Astrocyte of the cerebellum (primary cell): ENCODE results near the gene SEC14L1.

Source experiments
- DNase-seq: peaks from one replicate; pipeline ENCODE4 v3.0.0-alpha.2; 2011; ENCODE audit warnings: low read depth
- H3K4me3 ChIP-seq: 2 replicates; pipeline ENCODE4 v1.5.1; 2011; ENCODE audit warnings: mild to moderate bottlenecking, low read depth, low read length, moderate library complexity
- in situ Hi-C: cut with HindIII; loops from 2 replicates; pipeline ENCODE4 v1.10.0; 2017; ENCODE audit warnings: low sequenced_read_pairs
- TF ChIP-seq, protein P1 (sequence below): IDR thresholded peaks from 2 replicates; pipeline ENCODE4 v1.5.1; 2012; ENCODE audit warnings: low read length, low read depth, moderate library complexity, mild to moderate bottlenecking; ENCODE audit errors: missing control alignments

Gene SEC14L1

DNA sequence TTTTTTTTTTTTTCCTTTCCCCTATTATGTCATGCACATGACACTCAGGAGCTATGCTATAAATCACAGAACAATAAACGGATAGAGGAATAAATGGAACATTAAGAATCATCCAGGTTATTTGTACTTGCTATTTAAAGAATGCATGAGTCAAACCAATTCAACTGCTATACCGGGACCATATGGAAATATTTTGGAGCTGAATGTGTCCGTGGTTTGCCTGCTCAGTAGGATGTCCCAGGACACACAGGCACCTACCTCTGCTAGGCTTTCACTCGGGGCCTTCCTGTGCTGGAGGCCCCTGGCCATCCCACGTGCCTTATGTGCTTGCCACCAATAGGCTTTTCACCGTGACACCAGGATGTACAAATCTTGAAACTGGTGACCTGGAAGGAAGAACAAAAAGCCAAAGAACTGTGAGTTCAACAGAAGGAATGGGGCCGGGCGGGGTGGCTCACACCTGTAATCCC, 15.3 kb upstream of the SEC14L1 start:
- TF ChIP-seq, protein P1, sequence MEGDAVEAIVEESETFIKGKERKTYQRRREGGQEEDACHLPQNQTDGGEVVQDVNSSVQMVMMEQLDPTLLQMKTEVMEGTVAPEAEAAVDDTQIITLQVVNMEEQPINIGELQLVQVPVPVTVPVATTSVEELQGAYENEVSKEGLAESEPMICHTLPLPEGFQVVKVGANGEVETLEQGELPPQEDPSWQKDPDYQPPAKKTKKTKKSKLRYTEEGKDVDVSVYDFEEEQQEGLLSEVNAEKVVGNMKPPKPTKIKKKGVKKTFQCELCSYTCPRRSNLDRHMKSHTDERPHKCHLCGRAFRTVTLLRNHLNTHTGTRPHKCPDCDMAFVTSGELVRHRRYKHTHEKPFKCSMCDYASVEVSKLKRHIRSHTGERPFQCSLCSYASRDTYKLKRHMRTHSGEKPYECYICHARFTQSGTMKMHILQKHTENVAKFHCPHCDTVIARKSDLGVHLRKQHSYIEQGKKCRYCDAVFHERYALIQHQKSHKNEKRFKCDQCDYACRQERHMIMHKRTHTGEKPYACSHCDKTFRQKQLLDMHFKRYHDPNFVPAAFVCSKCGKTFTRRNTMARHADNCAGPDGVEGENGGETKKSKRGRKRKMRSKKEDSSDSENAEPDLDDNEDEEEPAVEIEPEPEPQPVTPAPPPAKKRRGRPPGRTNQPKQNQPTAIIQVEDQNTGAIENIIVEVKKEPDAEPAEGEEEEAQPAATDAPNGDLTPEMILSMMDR = no peak
- peak; percentile 91 for DNase-seq
- in situ Hi-C loops = no loop called here

DNA sequence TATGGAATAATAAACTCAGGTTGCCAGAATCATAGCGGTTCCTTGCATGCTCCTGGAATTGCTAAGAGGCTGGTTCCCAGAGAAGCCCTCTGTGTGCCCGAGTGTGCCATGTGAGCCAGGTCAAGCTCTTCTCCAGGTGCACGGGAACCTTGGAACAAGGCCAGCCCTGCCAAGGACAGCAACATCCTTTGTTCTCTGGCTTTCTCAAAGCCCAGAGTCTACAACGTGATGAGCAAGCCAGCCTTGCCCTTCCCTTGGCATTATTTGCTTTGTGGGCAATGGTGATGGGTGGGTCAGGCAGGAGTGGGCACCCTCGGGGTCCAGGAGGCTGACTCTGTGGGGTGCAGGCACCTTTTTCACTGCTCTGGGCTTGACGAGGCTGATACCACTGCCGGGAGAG, 14.2 kb upstream of the SEC14L1 start:
- in situ Hi-C loops = no loop called here
- no peak for DNase-seq
- TF ChIP-seq, protein P1 = no peak
- H3K4me3 ChIP-seq = no peak overlapping the region

More for the DNA sequence above, 15.3 kb upstream of the SEC14L1 start:
- no peak overlapping the region for H3K4me3 ChIP-seq

DNA sequence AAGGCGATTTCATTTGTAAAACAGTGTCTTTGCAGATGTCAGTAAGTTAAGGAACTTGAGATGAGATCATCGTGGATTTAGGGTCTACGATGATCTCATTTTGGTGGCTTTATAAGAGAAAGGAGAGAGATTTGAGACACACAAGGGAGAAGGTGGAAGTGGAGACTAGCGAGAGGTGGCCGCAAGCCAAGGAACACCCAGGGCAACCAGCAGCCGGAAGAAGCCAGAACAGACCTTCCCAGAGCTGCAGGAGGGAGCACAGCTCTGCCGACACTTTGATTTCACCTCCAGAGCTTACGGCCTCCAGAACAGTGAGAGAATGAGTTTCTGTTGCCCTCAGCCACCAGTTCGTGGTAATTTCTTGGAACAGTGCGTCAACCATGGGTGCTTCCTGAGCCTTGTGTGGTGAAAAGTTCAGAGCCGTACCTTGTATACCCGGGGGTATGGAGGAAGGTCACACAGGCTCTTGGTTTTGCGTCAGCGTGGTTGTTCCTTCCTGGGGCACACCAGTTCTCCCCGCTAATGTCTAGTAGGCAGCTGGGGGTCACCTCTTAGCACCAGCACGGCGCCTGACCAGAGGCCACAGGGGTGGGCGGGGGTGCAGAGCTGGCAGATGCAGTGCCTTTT, 12.9 kb upstream of the SEC14L1 start:
- in situ Hi-C loops = no loop called here
- no peak overlapping the region for H3K4me3 ChIP-seq
- TF ChIP-seq, protein P1 = no peak
- no peak for DNase-seq

DNA sequence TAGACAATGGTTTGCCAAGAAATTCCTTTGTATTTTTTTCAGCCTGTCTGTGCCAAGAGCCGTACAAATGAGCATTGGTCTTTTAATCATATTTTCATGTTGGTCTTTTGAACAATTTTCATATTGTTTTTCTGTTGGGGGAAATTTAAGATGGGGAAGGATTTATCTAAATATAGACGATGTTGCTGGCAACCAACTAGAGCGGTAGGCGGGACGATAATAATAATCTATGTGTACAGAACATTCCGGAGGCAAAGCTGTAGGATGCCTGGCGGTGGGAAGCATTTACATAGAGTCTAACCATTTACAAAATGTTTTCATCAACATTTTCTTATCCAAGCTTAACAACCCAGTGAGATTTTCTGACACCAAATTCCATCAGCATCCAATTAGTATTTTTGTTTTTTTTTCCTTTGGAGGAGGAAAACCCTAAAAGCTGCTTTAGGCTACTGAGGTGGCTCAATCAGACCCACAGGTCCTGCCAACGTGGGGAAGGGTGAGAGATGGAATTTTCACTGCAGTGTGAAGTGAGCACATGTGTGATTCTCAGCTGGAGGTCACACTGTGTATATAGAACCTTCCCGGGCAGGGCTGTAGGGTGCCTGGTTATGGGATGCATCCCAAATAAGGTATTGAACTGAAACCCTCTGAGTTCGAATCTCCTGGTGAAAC, 11.7 kb upstream of the SEC14L1 start:
- no peak overlapping the region for H3K4me3 ChIP-seq
- in situ Hi-C loops = no loop called here
- DNase-seq = no peak
- TF ChIP-seq, protein P1 = no peak

DNA sequence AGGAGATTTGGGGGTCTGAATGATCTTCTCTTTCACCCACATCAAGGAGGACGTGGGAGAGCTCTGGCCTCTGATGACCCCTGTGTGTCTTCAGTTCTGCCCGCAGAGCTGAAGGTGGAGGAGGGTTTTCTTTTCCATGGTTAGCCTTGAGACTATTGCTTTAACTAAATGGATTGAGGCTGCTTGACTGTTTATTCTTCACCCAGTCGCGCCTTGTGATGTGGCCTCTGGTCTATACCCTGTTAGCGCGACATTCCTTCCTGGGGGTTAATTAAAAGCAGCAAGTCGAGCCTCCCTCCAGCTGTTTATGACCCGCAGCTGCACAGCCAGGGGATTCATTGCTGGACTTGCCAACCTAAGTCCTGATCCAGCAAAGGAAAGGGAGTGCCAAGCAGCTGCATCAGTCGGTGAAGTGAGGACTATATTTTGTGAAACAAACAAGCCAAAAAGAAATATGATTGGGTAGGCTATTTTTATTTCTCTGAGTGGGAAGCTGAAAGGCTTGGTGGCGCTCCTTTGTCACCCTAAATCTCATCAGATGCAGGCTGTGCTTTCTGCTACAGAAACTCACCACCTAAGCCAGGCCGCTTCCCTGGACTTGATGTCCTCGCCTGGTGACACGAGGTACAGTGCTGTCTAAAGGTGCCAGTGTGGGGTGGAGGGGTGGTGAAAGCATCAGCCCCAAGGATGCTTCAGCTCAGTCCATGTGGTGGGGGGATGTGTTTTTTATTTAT, 11.0 kb upstream of the SEC14L1 start:
- TF ChIP-seq, protein P1 = no peak
- in situ Hi-C loops = no loop called here
- H3K4me3 ChIP-seq = no peak overlapping the region
- no peak for DNase-seq

DNA sequence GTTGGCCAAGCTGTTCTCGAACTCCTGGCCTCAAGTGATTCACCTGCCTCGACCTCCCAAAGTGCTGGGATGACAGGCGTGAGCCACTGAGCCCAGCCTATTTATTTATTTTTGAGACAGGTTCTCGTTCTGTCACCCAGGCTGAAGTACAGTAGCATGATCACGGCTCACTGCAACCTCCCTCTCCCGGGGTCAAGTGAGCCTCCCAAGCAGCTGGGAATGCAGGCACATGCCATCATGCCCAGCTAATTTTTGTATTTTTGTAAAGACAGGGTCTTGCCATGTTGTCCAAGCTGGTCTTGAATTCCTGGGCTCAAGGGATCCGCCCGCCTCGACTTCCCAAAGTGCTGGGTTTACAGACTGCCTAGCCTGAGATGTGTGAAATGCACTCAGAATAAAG, 10.2 kb upstream of the SEC14L1 start:
- TF ChIP-seq, protein P1 = no peak
- in situ Hi-C loops = no loop called here
- H3K4me3 ChIP-seq = no peak overlapping the region
- no peak for DNase-seq
